GM19238 (cell line): ENCODE measurements around the gene PRAC2.

ENCODE experiments used
- DNase-seq: peaks from one replicate; pipeline ENCODE4 v3.0.0; 2011; ENCODE audit warnings: low spot score; ENCODE audit not compliant: insufficient read length

Gene PRAC2

DNA sequence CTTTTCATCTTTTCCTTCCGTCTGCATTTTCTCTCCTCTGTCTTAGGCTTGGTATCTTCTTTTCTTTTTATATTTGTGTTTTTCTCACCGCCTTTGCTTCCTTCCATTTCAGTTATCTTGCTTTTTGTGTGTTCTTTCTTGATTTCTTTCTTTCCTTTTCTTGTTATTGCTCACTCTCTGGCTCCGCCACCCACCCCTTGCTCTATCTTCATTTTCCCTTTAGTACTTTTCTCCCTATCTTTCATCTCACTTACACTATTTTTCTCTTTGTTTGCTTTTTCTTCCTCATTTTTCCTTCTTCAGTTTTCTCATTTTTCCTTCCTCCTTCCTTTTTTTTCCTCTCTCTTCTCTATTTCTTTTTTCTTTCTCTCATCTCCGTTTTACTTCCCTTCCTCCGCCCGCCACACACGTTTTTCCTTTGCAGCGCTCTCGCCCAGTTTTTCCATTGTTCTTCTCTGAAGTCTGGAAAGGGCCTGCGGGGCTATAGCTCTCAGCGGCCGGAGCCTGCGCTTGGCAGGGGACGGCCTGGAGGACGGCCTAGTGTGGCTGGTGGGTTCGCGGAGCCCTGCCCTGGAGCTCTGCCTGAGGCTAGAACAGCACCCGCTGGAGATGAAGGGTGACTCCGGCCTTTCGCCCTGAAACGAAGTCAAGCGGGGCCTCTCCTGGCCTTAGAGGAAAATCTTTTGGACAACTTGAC, 10.8 kb downstream of the PRAC2 start:
- DNase-seq = no peak

- no peak for DNase-seq
Observed at GRCh38 chr17:48734333-48735061, 11.5 kb downstream of the PRAC2 start.

DNA sequence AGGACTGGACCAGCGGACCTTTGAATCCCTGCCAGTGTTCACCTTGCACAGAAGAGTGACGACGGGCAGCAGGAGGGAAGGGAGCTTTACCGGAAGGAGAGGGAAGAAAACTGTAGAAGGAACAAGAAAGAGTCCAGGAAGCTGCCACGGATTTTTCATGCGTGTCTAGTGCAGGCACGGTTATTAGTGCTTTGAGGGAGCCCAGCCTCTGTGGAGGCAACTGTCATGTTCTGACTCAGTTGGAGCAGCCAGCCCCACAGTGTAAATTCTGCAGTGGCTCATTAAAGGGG, 12.0 kb downstream of the PRAC2 start:
- no peak for DNase-seq

DNA sequence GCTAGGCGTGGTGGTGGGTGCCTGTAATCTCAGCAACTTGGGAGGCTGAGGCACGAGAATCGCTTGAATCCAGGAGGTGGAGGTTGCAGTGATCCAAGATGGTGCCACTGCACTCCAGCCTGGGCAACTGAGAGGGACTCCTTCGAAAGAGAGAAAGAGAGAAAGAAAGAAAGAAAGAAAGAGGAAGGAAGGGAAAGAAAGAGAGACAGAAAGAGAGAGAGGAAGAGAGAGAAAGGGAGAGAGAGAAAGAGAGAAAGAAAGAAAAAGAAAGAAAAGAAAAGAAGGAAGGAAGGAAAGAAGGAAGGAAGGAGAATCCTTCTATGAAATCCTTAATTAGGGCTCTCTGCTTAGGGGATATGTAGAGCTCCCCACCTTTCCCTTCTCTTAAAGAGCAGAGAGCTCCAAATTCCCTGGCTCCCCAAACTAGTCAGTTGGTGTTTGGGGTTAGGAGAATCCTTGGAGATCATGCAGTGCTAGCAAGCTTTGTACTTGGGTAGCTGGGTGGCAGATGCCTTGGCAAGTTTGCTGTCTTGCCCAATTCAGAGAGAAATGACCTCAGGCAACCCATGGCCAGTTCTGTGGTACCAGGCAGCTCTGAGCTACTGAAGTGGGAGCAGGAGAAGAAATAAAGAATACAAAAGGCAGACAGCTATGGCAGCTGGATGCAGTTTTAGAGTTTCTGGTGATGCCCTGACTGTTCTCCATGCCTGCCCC, 14.5 kb downstream of the PRAC2 start:
- no peak for DNase-seq

DNA sequence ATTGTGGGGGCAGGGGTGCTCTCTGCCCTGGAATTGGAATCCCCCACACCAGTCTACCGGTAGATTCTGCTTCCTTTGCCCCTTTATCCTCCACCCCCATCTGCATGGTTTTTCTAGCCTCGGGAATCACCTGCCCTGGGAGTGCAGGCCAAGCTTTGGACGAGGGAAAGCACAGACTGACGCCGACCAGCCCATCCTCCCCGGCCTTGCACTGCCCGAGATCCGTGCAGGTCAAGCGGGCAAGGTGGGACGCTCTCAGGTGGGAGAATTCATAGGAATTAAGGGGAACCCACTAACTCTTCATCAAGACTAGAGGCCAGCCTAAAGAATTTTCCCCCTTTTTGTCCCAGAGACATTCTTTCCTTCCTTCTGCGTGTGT, 15.4 kb downstream of the PRAC2 start:
- no peak for DNase-seq

GRCh38 chr17:48738803-48739526, 16.0 kb downstream of the PRAC2 start:
- no peak for DNase-seq

DNA sequence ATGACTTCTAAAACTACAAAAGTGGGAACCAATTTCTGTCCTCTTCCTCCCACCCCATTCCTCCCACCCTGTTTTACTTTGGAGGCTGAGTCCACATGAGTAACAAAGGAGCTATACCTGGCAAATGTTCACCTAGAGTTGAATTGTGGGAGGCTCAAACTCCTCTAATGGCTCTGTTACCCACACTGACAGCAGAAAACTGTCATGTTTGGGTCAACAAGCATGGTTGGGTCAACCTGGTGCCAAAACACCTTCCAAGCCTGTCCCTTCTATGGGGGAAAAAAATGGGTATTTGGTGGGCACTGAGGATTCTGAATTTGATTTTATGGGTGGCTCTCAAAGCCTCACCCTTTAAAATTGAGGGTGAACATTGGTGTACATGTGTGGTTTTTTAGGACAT, 17.6 kb downstream of the PRAC2 start:
- DNase-seq = no peak

DNA sequence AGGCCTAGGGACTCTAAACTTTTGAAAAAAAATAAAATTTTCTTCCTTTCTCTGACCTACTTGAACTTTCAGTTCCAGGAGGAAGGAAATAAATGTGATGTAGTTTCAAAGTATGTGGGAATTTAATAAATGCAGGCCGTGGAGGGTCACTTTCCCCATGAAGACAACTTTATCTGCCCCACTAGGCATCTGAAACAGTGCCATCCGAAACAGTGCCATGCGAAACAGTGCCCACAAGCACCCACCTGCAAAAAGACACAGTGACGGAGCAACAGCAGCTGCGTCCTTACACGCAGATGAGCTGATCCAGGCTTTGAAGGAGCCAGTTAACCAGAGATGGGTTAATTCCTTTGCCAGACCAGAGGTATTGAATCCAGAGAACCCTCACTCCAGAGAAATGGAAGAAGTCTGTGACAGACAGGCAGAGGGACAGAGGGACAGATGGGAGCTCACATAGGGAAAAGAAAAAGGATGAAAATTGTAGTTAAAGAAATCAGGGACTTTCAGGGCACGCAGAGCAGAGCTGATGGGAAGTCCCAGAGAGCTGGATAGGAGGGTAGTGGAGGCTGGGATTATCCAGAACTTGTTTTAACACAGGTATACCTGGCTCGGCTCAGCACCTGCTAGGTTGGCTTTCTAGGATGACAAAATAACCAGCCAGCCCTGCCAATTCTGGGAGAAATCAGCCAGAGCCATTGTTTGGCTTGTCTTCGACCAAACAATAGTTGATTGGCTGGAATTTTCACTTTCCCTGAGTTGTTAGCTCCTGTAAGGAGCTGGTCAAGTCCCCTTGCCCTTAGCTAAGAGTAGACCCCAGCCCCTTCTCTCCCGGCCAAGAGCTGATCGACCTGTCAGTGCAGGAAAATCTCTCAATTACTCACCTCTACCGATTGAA, 22.6 kb downstream of the PRAC2 start:
- no peak for DNase-seq

DNA sequence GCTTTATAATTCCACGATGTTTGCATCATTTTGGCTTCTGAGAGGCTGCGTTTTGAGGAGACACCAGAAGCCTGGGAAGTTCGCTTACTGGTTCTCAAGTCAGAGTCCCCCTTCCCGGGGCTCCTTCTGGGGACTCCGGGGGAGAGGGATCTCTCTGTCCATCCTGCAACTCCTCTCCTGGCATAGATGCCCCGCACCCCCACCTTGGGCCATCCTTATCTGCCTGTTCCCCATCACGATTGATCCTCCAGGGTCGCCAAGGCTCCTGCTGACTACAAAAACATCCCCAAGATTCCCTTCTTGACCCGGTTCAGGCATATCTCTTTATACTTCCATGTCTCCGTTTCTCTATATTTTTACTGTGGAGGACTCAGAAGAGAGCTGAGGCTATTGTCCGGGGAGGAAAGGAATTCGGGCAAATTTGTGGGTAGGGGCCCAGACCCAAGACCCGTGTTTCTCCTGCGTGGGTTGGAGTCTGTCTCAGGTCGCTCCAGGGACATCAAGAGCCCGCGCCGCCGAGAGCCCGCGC, 24.0 kb downstream of the PRAC2 start:
- no peak for DNase-seq

DNA sequence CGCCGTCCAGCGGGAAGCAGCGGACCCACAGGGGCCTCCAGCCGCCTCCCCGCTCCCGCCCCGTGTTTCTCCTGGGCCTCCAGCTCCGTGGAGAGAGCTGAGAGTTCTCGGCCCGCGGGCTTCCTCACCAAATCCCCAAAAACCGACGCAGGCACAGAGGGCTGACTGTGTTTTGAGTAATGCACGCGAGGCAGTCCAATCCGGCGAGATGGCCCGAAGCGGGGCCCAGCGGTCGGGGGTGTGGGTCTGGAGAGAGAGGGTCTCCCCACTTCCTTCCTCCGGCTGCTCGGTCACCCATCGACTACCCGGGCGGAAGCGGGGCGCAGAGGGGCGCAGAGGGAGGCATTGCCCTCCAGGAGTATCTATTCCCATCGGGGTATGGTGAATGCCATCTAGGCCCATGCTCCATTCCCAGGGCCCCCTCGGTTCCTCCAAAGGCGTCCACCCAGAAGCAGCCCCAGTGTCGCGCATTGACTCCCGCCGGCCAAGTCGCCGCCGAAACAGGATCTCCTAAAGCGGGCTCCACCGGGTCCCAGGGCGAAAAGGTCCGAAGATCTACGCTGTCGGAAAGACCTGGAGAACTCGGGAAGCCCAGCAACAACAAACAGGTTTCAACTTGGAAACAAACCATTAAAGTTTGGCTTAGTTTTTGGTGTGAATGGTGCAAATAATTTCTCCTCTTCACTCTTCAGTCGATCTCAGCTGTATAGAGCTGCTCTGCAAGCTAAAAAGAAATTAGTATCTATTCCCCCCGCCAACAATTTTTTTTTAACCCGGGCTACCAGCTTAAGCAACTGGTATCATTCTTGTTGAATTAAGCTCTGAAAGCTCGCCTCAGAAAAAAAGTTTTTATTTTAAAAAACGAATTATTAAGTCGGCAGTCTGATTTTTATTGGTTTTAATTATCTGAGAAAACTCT, 24.7 kb downstream of the PRAC2 start:
- no peak for DNase-seq

GRCh38 chr17:48748718-48749566, 26.0 kb downstream of the PRAC2 start:
- no peak for DNase-seq

- DNase-seq = no peak
Observed at GRCh38 chr17:48749621-48750553, 26.9 kb downstream of the PRAC2 start.

DNA sequence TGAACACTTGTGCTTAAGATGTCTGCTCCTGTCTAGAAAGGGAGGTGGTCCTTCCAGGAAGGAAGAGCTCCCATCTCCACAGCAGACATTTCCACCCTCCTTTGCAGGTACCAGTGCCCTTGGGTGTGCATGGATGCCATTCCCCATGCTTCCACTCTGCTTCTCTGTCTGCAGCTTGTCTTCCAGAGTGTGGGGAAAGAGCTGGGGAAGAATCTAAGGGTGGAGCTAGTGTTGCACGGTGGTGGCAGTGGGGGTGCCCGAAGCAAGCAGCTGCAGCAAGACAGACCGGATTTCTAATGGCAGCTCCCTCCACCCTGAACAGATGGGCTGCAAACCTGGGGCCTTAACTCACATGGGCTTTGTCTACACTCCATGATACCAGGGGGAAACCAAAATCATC, 28.2 kb downstream of the PRAC2 start:
- no peak for DNase-seq

DNA sequence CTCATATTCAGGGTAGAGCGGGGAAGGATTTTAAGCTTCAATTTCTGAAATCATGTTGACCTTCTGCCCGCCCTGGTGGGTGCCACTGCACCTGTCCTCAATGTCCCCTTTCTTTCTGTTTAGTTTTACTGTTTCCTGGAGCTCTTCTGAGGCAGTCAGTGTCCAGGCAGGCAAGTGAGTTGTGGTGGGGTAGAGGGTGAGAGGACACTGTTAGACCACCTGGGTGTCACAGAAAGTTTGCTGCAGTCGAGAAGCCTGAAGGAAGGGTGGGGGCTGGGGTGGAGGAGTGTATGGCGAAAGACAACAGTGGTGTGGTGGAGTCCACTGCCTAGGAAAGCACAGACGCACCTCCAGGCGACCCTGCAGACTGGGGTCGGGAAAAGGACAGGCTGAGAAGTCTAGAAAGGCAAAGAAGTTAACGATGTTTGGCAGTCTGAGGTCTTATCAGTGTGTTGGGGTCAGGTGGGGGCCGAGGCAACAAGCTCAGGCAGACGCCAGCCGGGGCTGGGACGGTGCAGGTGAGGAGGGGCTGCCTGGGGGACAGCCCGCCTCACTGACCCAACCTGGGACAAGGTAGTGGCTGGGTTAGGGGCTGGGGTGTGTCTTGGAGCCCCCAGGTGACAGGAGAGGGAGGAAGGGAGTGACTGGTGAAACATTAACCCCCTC, 28.9 kb downstream of the PRAC2 start:
- DNase-seq = no peak

GRCh38 chr17:48752399-48753288, 29.7 kb downstream of the PRAC2 start:
- no peak for DNase-seq
